Omental fat pad (tissue), 4 donors: Measurements from ENCODE around the gene SPINDOC. TPM values are rescaled to one million over a fixed set of nuclear protein-coding genes. Genes with fewer than 3 reads are reported as not detected.

Source experiments
- ATAC-seq: fragments of 150-250 bp; one replicate; pipeline ENCODE4 v1.9.1; 2016; ENCODE audit warnings: mild to moderate bottlenecking, moderate library complexity; ENCODE audit not compliant: low FRiP score
- DNase-seq: peaks from one replicate; pipeline ENCODE4 v3.0.0-alpha.2; 2019; ENCODE audit warnings: low spot score
- total RNA-seq, 4 donors: library from RNA; depleted of rRNA; stranded (reverse); fragments of >200 nt; gene quantifications; one replicate each; pipeline ENCODE4 v1.1.0, GENCODE V29; 2016
- TF ChIP-seq, protein P1 (sequence below), 3 donors: fragments of 450-650 bp; IDR thresholded peaks; one replicate each; pipeline ENCODE4 v1.5.1; 2016 to 2017; ENCODE audit warnings: antibody characterized with exemption in 3 of 3, mild to moderate bottlenecking in 3 of 3, moderate library complexity in 2 of 3

SPINDOC gene
- total RNA-seq, 4 donors from 2014 or later, result 7.3 to 12.8 (median 8.6) TPM

DNA sequence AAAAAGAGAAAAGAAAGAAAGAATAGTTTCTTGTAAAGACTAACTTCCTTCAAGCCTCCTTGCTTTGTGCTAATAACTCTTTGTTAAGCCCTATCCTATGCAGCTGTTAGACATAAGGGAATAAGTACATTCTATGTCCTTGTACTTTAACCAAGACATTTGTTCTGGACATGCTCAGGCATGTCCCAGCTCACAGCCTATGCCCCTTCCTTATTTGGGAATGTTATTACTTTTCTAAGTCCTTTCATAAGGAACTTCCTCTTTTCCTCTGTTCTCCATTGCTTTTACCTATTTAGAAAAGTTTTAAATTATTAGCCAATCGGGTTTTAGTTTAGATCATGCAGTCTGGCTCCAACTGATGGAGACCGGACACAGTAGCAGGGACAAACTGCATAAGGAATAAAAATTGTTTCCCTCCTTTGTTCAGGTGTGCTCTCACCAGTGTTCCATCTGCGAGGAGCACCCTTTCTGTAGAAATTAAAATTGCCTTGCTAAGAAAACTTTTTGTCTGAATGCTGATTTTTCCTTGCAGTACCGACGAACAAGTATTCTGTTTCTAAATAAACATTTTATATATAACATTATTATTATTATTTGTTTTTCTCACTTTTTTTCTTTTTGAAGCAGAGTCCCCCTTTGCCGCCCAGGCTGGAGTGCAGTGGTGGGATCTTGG is 21.6 kb upstream of the SPINDOC start:
- TF ChIP-seq, protein P1, sequence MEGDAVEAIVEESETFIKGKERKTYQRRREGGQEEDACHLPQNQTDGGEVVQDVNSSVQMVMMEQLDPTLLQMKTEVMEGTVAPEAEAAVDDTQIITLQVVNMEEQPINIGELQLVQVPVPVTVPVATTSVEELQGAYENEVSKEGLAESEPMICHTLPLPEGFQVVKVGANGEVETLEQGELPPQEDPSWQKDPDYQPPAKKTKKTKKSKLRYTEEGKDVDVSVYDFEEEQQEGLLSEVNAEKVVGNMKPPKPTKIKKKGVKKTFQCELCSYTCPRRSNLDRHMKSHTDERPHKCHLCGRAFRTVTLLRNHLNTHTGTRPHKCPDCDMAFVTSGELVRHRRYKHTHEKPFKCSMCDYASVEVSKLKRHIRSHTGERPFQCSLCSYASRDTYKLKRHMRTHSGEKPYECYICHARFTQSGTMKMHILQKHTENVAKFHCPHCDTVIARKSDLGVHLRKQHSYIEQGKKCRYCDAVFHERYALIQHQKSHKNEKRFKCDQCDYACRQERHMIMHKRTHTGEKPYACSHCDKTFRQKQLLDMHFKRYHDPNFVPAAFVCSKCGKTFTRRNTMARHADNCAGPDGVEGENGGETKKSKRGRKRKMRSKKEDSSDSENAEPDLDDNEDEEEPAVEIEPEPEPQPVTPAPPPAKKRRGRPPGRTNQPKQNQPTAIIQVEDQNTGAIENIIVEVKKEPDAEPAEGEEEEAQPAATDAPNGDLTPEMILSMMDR (IDR thresholded peaks at IDR 0.05), result no peak
- no peak for DNase-seq
- ATAC-seq, result no peak

DNA sequence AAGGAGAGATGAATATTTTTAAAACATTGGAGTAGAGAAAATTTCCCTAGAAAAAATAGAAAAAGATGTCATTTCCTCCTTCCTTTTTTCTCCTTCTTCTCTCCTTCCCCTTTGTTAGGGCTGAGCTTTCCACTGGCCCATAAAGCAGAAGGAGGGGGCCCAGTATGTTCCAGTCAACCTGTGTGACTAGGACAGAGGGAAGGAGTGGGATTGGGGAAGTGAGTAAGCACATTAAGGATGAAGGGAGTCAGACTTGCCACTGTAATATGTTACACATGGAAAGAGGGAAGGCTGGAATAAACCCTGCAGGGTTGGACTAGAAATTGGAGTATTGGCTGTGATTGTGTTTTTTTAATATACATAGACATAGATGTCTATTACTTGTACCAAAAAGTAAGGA is 20.1 kb upstream of the SPINDOC start:
- DNase-seq, result no peak
- TF ChIP-seq, protein P1 (IDR thresholded peaks at IDR 0.05), result no peak
- ATAC-seq, result no peak

DNA sequence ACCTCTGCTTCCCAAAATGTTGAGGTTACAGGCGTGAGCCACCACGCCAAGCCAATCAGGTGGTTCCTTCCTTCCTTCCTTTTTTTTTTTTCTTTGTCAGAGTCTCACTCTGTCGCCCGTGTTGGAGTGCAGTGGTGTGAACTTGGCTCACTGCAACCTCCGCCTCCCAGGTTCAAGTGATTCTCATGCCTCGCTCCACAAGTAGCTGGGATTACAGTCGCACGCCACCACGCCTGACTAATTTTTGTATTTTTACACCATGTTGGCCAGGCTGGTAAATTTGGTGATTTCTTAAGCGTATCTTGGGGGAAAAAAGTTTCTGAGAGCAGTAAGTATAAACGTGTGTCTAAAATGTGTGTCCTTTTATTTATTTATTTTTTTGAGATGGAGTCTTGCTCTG is 18.2 kb upstream of the SPINDOC start:
- TF ChIP-seq, protein P1 (IDR thresholded peaks at IDR 0.05), result no peak
- DNase-seq (no peak), ATAC-seq (no peak)

DNA sequence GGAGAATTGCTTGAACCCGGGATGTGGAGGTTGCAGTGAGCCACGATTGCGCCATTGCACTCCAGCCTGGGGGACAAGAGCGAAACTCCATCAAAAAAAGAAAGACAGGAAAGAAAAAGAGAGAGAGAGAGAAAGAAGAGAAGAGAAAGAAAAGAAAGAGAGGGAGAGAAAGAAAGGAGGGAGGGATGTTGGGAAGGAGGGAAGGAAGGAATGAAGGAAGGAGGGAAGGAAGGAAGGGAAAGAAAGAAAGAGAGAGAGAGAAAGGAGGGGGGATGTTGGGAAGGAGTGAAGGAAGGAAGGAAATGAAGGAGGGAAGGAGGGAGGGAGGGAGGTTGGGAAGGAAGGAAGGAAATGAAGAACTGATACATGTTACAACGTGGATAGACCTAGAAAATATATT is 12.3 kb upstream of the SPINDOC start:
- no peak for ATAC-seq
- TF ChIP-seq, protein P1 (IDR thresholded peaks at IDR 0.05), result no peak
- DNase-seq, result no peak

DNA sequence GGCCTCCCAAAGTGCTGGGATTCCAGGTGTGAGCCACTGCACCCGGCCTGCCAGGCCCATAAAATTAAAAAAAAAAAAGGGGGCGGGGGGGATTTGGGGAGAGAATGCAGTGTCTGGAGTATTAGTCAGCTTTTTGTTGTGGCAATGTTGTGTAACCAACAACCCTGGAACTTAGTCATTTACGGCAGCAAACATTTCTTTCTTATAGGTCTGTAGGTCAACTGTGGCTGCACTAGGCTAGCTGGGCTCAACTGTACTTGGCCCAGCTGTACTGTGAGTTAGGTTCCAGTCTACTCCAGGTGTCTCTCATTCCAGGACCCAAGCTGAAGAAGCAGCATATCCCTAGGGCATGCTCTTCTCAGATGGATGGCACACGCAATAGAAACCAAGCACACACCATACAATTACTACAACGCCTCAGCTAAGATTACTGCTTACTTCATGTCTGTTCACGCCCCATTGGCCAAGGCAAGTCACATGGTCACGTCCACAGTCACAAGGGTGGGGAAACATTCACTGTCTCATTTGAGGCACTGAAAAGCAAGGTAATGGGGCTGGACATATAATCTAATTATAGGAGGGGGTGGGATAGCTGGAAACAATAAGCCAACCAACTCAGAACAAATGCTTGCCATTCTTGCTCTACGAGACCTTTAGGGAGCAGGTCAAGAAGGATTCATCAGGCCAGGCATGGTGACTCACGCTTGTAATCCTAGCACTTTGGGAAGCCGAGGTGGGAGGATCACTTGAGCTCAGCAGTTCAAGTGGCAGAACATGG is 10.4 kb upstream of the SPINDOC start:
- DNase-seq (no peak), ATAC-seq (no peak)
- TF ChIP-seq, protein P1 (IDR thresholded peaks at IDR 0.05), result no peak

DNA sequence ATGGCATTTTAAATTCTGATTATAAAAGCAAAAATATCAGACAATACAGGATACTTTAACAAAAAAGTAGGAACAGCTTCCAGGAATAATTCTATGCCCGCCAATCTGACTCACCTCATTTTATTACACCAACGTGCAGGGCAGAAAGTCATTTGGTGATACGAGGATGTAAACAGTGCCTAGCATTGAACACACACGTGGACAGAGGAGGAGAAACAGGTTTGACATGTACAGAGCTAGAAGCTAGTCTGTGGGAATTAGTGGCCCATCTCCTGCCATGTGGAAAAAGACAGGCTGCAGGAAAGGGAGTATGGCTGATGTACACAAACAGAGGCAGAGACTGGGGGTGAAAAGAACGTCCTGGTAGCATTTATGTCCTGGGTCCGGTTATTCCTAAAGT is 9.0 kb upstream of the SPINDOC start:
- no peak for DNase-seq
- no peak for ATAC-seq
- TF ChIP-seq, protein P1 (IDR thresholded peaks at IDR 0.05), result no peak
